Stimulated activated CD8-positive, alpha-beta memory T cell treated with anti-CD3 and anti-CD28 coated beads, Interleukin-15, amount 100 ng/mL, for 24 hours (primary cell): ENCODE data around the gene KLHL5.
A peak's percentile ranks its signal among the peaks of the same experiment; 100 is the strongest.

Source experiments
- DNase-seq: peaks from one replicate; pipeline ENCODE4 v3.0.0-alpha.2; 2020; ENCODE audit warnings: low read depth

The KLHL5 gene

GRCh38 chr4:39044364-39044955 lies 17.6 kb upstream of the KLHL5 start:
- peak; percentile 83 for DNase-seq

- DNase-seq, result no peak
Observed at GRCh38 chr4:39044956-39045826, 16.8 kb upstream of the KLHL5 start.

DNA sequence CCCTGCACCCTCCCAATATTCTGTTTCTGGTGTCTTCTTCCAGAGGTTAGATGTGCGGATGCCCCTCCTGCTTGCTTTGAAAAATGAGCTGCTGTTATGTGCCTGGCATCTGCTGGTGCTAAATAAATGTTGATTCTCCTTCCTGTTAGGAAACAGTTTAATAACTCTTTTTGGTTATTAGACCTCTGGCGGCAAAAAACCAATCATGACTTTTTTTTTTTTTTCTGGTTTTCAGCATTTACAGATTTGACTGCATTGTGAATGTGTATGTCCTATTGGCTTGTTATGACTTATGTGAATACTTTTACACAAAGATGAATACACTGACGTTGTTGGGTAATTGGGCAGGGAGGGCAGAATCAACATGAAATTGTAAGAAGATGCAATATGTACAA lies 16.2 kb upstream of the KLHL5 start:
- no peak for DNase-seq

GRCh38 chr4:39046249-39046648 lies 15.8 kb upstream of the KLHL5 start:
- DNase-seq, result no peak

DNA sequence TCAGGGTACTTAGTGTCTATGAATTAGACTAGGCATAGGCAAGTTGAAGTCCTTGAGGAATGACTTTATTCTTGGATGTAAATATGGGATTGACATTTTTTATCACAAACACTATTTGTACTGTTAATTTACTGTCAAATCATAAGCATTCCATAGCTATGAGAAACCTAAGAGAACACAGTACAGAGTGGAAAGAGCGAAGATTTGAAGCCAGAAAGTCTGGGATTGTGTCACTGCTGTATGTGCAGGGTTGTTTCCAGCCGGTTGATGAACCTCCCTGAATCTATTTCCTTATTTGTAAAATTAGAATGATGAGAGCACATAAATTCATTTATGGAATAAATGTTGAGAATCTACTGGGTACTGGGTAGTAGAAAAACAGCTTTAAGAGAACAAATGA lies 14.4 kb upstream of the KLHL5 start:
- DNase-seq, result no peak

DNA sequence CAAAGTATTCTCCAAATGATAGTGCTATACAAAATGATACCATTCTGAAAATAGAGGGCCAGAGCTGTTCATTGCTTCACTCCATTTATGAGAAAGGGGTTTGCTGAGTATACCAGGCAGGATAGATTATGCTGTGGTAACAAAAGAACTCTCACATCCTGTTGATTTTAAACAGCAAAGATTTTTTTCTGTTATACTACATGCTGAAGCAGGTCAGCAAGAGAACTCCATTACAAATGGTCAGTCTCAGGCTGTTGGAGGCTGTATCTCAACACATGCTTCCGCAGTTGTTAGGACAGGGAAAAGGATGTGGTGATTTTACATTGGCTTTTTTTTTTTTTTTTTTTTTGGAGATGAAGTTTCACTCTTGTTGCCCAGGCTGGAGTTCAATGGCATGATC lies 13.7 kb upstream of the KLHL5 start:
- DNase-seq, result no peak

DNA sequence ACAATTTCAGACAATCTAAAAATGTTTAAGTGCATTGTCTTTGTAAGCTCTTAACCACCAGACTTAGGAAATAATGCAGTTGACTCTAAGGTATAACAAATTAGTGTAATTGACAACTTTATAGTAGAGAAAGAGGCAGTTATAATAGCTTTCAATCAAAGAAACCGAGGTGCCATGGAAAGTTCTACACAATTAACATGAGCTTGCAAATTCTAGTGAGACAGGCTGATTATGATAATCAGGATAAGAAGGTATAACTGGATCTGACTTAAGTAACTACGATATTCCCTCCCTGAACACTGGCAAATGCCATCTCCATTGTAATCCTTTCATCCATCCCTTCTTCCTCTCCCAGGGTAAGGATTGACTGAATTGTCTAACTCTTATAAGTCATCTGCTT lies 11.4 kb upstream of the KLHL5 start:
- no peak for DNase-seq

DNA sequence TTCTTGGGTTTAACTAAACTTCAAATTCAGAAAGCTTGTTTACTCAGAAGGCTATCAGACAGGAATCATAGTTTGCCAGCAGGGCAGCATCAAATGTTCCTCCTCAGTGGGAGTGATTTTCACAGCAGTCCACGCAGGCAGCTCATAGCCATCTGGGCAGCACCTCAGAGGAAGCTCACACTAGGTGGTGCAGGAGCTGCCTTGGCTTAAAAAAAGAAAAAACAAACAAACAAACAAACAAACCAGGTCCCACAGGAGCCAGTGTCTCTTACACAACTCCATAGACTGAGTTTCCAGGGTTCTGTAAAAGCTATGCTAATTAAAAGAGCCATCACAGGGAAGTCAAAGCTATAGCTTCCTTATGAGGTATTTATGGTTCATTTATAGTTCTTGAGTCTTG lies 10.5 kb upstream of the KLHL5 start:
- DNase-seq, result no peak

GRCh38 chr4:39053983-39054382 lies 8.0 kb upstream of the KLHL5 start:
- no peak for DNase-seq

DNA sequence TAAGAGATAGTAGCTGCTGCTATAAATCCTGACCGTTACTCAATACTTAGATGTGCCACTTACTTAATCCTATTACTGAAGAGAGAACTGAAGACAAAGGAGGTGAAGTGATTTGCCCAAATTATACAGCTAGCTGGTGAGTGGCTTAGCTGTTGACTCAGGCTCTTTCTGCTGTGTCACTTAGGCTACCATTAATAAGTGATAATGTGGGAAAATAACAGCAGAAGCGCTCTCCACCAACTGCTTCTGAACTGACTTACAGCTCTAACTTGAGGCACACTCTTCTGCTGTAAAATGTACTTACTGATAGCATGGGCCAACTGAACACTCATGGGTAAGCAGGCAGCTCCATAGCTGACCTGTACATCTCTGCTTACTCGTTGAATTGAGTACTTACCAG lies 7.5 kb upstream of the KLHL5 start:
- DNase-seq, result no peak

- DNase-seq, result no peak
Observed at GRCh38 chr4:39056023-39056422, 6.0 kb upstream of the KLHL5 start.

- no peak for DNase-seq
Observed at GRCh38 chr4:39061457-39061856, 575 bp upstream of the KLHL5 start.

DNA sequence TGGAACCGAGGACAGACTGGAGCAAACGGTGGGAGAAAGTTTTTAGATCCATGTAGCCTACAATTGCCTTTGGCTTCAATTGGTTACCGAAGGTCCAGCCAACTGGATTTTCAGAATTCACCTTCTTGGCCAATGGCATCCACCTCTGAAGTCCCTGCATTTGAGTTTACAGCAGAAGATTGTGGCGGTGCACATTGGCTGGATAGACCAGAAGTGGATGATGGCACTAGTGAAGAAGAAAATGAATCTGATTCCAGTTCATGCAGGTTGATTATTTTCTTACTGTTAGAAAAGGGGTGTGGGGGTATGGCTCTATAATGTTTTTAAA lies 702 bp downstream of the KLHL5 start:
- no peak for DNase-seq

GRCh38 chr4:39063430-39063829 lies 1.4 kb downstream of the KLHL5 start:
- DNase-seq, result no peak

- no peak for DNase-seq
Observed at GRCh38 chr4:39066371-39066770, 4.3 kb downstream of the KLHL5 start.

GRCh38 chr4:39067031-39067430 lies 5.0 kb downstream of the KLHL5 start:
- DNase-seq, result no peak

DNA sequence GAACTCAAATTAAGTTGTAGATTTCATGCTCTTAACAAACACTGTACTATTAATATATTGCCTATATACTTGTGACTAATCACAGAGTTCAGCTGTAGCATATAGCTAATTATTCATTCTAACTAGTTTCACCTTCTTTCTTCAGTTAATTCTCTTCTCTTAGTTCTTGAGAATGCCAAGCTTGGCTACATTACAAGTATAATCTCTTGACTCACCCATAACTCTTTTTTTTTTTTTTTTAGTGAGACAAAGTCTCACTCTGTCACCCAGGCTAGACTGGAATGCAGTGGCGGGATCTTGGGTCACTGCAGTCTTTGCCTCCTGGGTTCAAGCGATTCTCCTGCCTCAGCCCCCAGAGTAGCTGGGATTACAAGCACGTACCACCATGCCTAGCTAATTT lies 5.4 kb downstream of the KLHL5 start:
- no peak for DNase-seq

GRCh38 chr4:39068907-39069306 lies 6.9 kb downstream of the KLHL5 start:
- DNase-seq, result no peak

- no peak for DNase-seq
Observed at GRCh38 chr4:39078829-39079228, 16.8 kb downstream of the KLHL5 start.

GRCh38 chr4:39083164-39083563 lies 21.1 kb downstream of the KLHL5 start:
- DNase-seq, result no peak

GRCh38 chr4:39085891-39086290 lies 23.9 kb downstream of the KLHL5 start:
- no peak for DNase-seq

GRCh38 chr4:39096847-39097246 lies 34.8 kb downstream of the KLHL5 start:
- no peak for DNase-seq

- DNase-seq, result no peak
Observed at GRCh38 chr4:39097290-39097689, 35.3 kb downstream of the KLHL5 start.

DNA sequence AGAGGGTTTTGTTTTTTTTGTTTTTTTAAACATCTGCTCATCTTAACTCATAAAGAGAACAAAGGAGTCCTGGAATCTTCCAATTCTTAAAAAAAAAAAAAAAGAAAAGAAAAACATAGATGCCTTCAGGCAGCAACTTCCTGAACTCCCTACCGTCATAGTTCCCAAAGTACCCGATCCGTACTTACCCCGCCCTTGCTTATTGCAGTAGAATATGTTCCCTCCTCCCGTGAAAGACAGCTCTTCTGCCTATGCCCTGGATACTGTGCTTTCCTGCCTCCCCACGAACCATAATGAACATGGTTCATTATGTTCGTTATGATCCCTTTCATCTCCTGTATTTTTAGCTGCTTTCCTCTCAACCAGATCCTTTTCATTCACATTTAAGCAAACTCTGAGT lies 40.3 kb downstream of the KLHL5 start:
- DNase-seq, result no peak
